Measurements from ENCODE around the gene NUCKS1. TPM values are rescaled to one million over a fixed set of nuclear protein-coding genes. Genes with fewer than 3 reads are reported as not detected.

NUCKS1 gene
- total and polyA plus RNA-seq, 2 of the 8 experiments (the other 6 are each of a cell fraction or from before 2014, with no cell fraction given) = 126 to 461 TPM

- no peak for TF ChIP-seq RFX5 (IDR thresholded peaks at IDR 0.05; ENCODE audit: borderline replicate concordance, low read depth, low read length)
- no peak for TF ChIP-seq CHD1 (IDR thresholded peaks at IDR 0.05; ENCODE audit: low read depth, low read length)
- TF ChIP-seq KDM4A (IDR thresholded peaks at IDR 0.05; ENCODE audit: low read depth, low read length, severe bottlenecking) = no peak
These were observed 45.1 kb downstream of the NUCKS1 start (continued) for GRCh38 chr1:205704903-205705302.

Data from H1 (cell line).